ENCODE measurements around the gene HS3ST4.

HS3ST4 gene

GRCh38 chr16:25859645-25860044 is 167.9 kb downstream of the HS3ST4 start:
- Histone ChIP-seq H3K9ac (ENCODE audit: low read length) (no peak overlapping the region), H3K27ac (ENCODE audit: low read length) (no peak overlapping the region), H3K79me2 (ENCODE audit: low read length) (no peaks in the 10 kb centered on the region), H3K4me3 (ENCODE audit: low read length) (no peak overlapping the region), H3K4me2 (ENCODE audit: low read length) (no peak overlapping the region), H3K9me3 (ENCODE audit: insufficient read depth, low read length) (no peaks in the 10 kb centered on the region), H2AFZ (ENCODE audit: low read depth, low read length) (no peak overlapping the region), H3K36me3 (replicated peaks; ENCODE audit: low read depth, low read length) (no peaks in the 10 kb centered on the region), H4K20me1 (ENCODE audit: insufficient read depth, low read length) (no peaks in the 10 kb centered on the region), H3K4me1 (ENCODE audit: low read length) (no peaks in the 10 kb centered on the region), H3K27me3 (ENCODE audit: low read depth, low read length) (no peaks in the 10 kb centered on the region)
- TF ChIP-seq EZH2phosphoT487 (IDR thresholded peaks at IDR 0.05; ENCODE audit: low read depth) (no peak), CTCF (IDR thresholded peaks at IDR 0.05; ENCODE audit: low read depth, low read length) (no peak)

- H3K9ac ChIP-seq (ENCODE audit: low read length) = no peak overlapping the region
- no peaks in the 10 kb centered on the region for H3K9me3 ChIP-seq (ENCODE audit: insufficient read depth, low read length)
- no peaks in the 10 kb centered on the region for H4K20me1 ChIP-seq (ENCODE audit: insufficient read depth, low read length)
- no peak overlapping the region for H3K27ac ChIP-seq (ENCODE audit: low read length)
- H3K4me2 ChIP-seq (ENCODE audit: low read length) = no peak overlapping the region
- no peaks in the 10 kb centered on the region for H3K79me2 ChIP-seq (ENCODE audit: low read length)
- TF ChIP-seq EZH2phosphoT487 (IDR thresholded peaks at IDR 0.05; ENCODE audit: low read depth) = no peak
- TF ChIP-seq CTCF (IDR thresholded peaks at IDR 0.05; ENCODE audit: low read depth, low read length) = no peak
- H3K4me3 ChIP-seq (ENCODE audit: low read length) = no peak overlapping the region
- peaks cover 4% of the 10 kb centered on the region for H3K4me1 ChIP-seq (ENCODE audit: low read length)
- no peaks in the 10 kb centered on the region for H3K36me3 ChIP-seq (replicated peaks; ENCODE audit: low read depth, low read length)
- no peak overlapping the region for H2AFZ ChIP-seq (ENCODE audit: low read depth, low read length)
- H3K27me3 ChIP-seq (ENCODE audit: low read depth, low read length) = no peaks in the 10 kb centered on the region
Observed at GRCh38 chr16:25867041-25867440, 175.3 kb downstream of the HS3ST4 start.

GRCh38 chr16:25868106-25868505 is 176.3 kb downstream of the HS3ST4 start:
- no peak overlapping the region for H3K9ac ChIP-seq (ENCODE audit: low read length)
- H3K4me3 ChIP-seq (ENCODE audit: low read length) = no peak overlapping the region
- H3K79me2 ChIP-seq (ENCODE audit: low read length) = no peaks in the 10 kb centered on the region
- no peak for TF ChIP-seq EZH2phosphoT487 (IDR thresholded peaks at IDR 0.05; ENCODE audit: low read depth)
- TF ChIP-seq CTCF (IDR thresholded peaks at IDR 0.05; ENCODE audit: low read depth, low read length) = no peak
- peaks cover 10% of the 10 kb centered on the region for H3K4me1 ChIP-seq (ENCODE audit: low read length)
- H3K36me3 ChIP-seq (replicated peaks; ENCODE audit: low read depth, low read length) = no peaks in the 10 kb centered on the region
- H3K27me3 ChIP-seq (ENCODE audit: low read depth, low read length) = no peaks in the 10 kb centered on the region
- no peak overlapping the region for H2AFZ ChIP-seq (ENCODE audit: low read depth, low read length)
- no peaks in the 10 kb centered on the region for H4K20me1 ChIP-seq (ENCODE audit: insufficient read depth, low read length)
- H3K27ac ChIP-seq (ENCODE audit: low read length) = no peak overlapping the region
- no peak overlapping the region for H3K4me2 ChIP-seq (ENCODE audit: low read length)
- H3K9me3 ChIP-seq (ENCODE audit: insufficient read depth, low read length) = no peaks in the 10 kb centered on the region

GRCh38 chr16:25868706-25869370 is 177.1 kb downstream of the HS3ST4 start:
- Histone ChIP-seq H2AFZ (ENCODE audit: low read depth, low read length) (no peak overlapping the region), H3K4me3 (ENCODE audit: low read length) (no peak overlapping the region), H3K9me3 (ENCODE audit: insufficient read depth, low read length) (no peaks in the 10 kb centered on the region), H3K27me3 (ENCODE audit: low read depth, low read length) (no peaks in the 10 kb centered on the region), H3K4me2 (ENCODE audit: low read length) (no peak overlapping the region), H3K36me3 (replicated peaks; ENCODE audit: low read depth, low read length) (no peaks in the 10 kb centered on the region), H3K27ac (ENCODE audit: low read length) (no peak overlapping the region), H3K9ac (ENCODE audit: low read length) (no peak overlapping the region), H3K79me2 (ENCODE audit: low read length) (no peaks in the 10 kb centered on the region), H4K20me1 (ENCODE audit: insufficient read depth, low read length) (no peaks in the 10 kb centered on the region), H3K4me1 (ENCODE audit: low read length) (peaks cover 10% of the 10 kb centered on the region)
- TF ChIP-seq CTCF (IDR thresholded peaks at IDR 0.05; ENCODE audit: low read depth, low read length) = no peak
- TF ChIP-seq EZH2phosphoT487 (IDR thresholded peaks at IDR 0.05; ENCODE audit: low read depth) = no peak
